GM20431 (cell line): ENCODE data around the gene IYD.
"Not testable (repeated sequence)": the region's sequence is repeated elsewhere in the genome, so short reads cannot be mapped to it uniquely, and the experiment has no call there.

Experiments
- in situ Hi-C: fragments of 300-500 bp; cut with MseI, MboI; formaldehyde crosslinking; loops from one replicate; pipeline ENCODE4 v1.15.0; 2020; ENCODE audit warnings: low sequenced_read_pairs; ENCODE audit not compliant: unreplicated experiment

The IYD gene

DNA sequence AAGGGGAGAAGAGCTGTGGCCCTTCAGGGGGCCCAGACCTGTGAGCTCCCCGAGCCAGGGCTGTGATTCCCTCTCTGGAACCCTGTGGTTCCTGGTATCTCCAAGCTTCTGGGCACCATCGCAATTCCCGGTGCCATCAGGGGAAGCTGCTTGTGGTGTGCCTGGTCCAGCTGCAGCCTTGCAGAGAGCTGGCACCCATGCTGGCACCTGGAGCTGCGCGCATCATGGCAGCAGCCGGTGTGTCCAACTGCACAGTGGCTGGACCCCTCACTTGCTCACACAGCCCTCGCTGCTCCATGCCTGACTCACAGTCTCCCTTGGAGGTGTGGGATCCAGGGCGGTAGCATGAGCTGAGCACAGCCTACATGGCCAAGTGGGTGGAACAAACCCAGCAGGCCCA lies 56.7 kb downstream of the IYD start:
- in situ Hi-C loops: no loop called here

DNA sequence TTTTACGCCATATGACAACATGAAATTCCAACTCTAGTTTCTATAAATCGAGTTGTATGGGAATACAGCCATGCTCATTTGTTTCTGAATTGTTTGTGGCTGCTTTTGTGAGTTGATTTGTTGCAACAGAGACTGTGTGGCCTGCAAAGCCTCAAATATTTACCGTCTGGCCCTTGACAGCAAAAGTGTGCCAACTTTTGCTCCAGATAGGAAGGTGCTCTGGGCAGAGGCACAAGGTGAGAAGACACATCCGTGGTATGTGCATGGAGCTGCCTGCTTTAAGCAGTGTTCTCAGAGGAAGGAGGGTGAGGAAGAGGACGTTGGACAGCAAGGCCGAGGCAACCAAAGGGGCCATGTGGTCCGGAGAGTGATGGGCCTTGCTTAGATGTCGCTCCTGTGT lies 57.4 kb downstream of the IYD start:
- in situ Hi-C loops: no loop called here

GRCh38 chr6:150427037-150427602 lies 58.3 kb downstream of the IYD start:
- in situ Hi-C loops: no loop called here

DNA sequence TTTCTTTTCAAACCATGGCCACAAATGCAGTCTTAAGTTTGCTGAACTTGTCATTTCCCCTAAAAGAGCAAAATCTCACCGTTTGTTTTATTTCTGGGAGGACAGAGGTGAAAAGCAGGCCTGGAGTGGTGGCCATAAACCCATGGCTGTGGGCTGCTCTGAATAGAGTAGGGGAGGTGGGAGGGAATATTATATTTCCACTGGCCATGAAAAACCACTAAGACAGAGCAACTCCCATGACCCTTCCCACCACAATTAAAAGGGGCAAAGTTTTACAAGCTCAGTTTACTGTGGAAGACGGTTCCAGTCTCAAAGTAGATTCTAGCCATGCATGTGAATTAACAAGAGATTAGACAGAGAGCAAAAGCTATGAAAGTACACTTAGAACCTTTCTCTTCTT lies 59.0 kb downstream of the IYD start:
- in situ Hi-C loops: no loop called here

GRCh38 chr6:150430815-150431214 lies 62.0 kb downstream of the IYD start:
- in situ Hi-C loops: no loop called here

DNA sequence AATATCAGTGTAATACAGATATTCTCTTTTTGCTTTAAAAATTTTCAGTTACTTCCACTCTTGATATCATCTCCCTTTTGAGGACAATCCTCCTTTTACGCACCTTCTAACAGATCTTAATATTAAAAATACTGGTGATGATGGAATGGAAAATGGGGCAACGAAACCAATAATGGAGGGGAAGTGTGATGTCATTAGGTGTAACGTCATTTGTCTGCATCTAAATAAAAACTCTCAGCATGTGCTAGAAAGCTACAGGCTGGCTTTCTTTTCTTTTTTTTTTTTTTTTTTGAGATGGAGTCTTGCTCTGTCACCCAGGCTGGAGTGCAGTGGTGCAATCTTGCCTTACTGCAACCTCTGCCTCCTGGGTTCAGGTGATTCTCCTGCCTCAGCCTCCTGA lies 66.5 kb downstream of the IYD start:
- in situ Hi-C loops: no loop called here

- in situ Hi-C loops: no loop called here
Measured at GRCh38 chr6:150435832-150436231, 67.0 kb downstream of the IYD start.

- in situ Hi-C loops: no loop called here
Measured at GRCh38 chr6:150439373-150439772, 70.6 kb downstream of the IYD start.

DNA sequence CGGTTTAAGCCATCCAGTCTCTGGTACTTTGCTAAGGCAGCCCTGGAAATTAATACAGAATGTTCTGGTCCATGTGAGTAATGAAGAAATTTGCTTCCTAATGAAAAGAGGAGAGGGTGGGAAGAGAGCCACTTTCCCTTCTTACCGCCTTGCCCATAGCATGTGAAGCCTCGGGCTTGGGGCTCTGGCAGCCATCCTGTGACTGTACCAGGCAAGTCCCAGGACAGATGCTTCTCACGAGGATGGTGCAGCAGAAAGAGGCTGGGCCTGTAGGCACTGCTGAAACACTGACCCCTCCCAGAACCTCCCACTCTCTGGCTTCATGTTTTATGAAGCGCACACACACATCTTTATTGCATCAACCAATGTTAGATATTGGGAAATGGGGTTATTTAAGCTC lies 74.8 kb downstream of the IYD start:
- in situ Hi-C loops: no loop called here

DNA sequence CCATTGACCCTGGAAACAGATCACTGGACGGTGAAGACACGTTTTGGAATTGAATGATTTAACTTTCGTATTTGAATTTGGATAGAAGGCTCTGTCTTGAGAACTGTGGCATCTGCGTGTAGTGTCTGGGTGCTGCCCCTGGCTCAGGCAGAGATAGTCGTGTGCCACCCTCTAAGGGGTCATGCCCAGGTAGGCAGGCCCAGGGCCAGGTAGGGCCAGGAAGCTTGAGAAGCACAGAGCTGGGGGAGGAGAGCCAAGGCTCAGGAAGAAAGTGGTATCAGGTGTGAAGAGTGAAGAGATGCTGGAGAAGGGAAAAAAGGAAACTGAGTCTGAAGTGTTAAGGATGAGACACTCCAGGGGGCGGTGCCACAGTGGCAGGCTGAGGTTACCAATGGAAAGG lies 75.5 kb downstream of the IYD start:
- in situ Hi-C loops: no loop called here

- in situ Hi-C loops: no loop called here
Measured at GRCh38 chr6:150445486-150445885, 76.7 kb downstream of the IYD start.

DNA sequence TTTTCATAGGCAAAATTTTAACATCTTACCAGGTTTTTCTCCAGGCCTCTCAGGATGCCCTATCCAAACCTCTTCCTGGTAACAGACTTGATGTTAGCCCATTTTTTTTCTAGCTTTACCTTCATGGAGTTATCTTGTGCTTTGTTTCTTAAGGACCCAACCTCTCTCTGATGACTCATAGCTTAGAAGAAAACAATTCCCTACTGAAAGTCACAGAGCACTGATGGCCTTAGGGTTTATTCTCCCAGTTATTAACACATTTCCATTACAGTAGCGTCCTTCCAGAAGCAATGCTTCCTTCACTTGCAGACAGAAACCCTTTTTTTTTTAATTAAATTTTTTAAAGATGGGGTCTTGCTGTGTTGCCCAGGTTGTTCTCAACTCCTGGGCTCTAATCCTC lies 79.4 kb downstream of the IYD start:
- in situ Hi-C loops: no loop called here

GRCh38 chr6:150449055-150449454 lies 80.2 kb downstream of the IYD start:
- in situ Hi-C loops: not testable (repeated sequence)

- in situ Hi-C loops: no loop called here
Measured at GRCh38 chr6:150450918-150451317, 82.1 kb downstream of the IYD start.

DNA sequence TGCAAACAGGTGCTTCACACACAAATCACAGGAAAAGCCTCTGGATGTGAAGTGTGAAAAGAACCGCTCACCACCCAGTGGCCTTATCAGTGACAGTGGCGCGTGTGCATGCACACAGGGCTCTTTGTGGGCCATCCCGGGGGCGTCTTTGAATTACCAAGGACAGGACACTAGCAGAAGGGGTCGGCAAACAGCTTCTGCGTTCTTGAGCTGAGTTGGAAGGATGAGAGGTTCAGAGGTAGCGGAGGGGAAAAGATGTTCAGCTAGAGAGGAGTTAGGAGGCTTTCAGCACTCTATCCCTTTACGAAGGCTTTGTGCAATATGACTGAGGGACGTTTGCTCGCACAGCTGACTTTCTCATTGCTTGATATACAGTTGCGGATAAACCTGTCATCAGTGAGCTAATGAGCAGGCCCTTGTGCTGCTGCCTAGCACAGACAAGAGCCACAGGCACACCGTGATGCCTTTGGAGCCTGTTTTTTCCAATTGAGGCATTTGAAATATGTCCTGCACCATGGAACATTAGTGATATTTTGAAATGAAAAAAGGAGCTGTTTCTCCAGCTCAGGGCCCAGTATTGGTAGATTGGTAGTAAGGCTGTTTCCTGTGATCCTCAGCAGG lies 83.1 kb downstream of the IYD start:
- in situ Hi-C loops: no loop called here

- in situ Hi-C loops: no loop called here
Measured at GRCh38 chr6:150452428-150453243, 83.8 kb downstream of the IYD start.

DNA sequence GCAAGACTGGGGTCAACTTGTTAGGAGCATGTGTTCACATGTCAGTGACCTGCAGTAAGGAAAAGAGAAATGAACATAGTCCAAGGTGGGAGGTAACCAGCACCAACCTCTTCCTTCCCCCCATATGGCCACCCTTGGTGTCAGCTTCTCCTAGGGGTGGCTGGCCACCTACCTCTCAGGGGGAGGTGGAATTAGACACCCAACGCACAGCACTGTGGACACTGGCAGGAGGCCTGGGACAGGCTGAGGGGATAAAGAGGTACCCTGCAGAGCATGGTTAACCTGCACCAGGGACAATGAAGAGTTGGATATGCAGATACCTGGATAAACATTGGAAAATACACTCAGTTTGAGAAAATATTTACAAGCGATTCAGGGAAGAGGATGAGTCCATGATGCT lies 84.5 kb downstream of the IYD start:
- in situ Hi-C loops: no loop called here
